ENCODE results near the gene B3GNT4.
A peak's percentile ranks its signal among the peaks of the same experiment; 100 is the strongest.
"Not testable (repeated sequence)": the region's sequence is repeated elsewhere in the genome, so short reads cannot be mapped to it uniquely, and the experiment has no call there.

The B3GNT4 gene

GRCh38 chr12:122203301-122204166 is at the start of gene B3GNT4:
B3GNT4 (plus strand) TSS chr12:122203709; CDS start chr12:122204619, 910 bp downstream.
- DNase-seq, result peak; percentile 7

GRCh38 chr12:122155705-122156104 is 47.8 kb upstream of the B3GNT4 start:
- DNase-seq, result no peak

- DNase-seq, result no peak
Measured at GRCh38 chr12:122158700-122159285, 44.7 kb upstream of the B3GNT4 start.

DNA sequence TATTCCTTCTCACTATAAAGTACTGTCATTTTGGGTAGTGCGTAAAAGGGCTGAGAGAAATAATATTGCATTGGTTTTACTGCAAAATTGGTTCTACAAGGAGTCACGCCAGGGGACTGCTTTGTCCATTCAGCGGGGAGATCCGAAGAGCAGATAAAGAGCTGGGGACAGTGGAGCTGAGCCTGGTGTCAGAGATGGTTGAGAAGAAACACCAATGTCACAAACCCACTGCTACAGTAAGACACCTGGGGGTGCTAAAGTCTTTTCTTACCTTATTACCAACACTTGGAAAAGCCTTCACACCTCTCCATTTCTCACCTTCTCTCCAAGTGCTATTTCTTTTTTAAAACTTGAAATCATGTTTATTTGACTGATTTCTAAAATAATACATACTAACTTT is 43.6 kb upstream of the B3GNT4 start:
- no peak for DNase-seq

DNA sequence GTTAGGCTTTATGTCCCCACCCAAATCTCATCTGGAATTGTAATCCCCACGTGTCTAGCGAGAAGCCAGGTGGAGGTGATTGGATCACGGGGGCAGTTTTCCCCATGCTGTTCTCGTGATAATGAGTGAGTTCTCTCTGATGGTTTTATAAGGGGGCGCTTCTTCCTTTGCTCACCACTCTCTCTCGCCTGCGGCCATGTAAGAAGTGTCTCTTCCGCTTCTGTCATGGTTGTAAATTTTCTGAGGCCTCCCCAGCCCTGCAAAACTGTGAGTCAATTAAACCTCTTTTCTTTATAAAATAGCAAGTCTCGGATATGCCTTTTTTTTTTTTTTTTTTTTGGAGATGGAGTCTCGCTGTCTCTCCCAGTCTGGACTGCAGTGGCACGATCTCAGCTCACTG is 42.7 kb upstream of the B3GNT4 start:
- no peak for DNase-seq

DNA sequence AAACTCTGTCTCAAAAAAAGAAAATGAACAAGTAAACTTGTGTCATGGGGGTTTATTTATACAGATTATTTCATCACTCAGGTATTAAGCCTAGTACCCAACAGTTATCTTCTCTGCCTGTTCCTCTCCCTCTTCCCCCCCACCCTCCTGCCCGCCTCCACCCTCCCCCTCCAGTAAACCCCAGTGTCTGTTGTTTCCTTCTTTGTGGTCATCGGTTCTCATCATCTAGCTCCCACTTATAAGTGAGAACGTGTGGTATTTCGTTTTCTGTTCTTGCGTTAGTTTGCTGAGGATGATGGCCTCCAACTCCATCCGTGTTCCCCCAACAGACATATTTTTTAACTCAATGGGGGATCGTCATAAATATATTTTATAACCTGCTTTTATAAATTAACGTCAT is 41.8 kb upstream of the B3GNT4 start:
- no peak for DNase-seq

DNA sequence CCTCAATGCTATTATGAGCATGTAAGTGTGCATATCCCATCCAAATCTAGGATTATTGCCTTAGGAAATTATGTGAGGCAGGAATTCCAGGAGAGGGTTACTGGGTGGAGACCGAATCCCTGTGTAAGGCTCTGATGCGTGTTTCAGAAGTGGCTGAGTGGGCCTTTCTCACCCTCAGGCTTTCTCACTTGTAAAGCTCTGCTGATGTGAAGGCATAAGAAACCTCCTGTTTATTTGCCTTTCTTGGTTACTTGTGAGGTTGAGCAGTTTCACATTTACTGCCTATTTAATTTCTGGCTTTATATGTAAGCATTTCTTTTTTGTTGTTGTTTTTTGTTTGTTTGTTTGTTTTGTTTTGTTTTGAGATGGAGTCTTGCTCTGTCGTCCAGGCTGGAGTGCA is 40.5 kb upstream of the B3GNT4 start:
- no peak for DNase-seq

DNA sequence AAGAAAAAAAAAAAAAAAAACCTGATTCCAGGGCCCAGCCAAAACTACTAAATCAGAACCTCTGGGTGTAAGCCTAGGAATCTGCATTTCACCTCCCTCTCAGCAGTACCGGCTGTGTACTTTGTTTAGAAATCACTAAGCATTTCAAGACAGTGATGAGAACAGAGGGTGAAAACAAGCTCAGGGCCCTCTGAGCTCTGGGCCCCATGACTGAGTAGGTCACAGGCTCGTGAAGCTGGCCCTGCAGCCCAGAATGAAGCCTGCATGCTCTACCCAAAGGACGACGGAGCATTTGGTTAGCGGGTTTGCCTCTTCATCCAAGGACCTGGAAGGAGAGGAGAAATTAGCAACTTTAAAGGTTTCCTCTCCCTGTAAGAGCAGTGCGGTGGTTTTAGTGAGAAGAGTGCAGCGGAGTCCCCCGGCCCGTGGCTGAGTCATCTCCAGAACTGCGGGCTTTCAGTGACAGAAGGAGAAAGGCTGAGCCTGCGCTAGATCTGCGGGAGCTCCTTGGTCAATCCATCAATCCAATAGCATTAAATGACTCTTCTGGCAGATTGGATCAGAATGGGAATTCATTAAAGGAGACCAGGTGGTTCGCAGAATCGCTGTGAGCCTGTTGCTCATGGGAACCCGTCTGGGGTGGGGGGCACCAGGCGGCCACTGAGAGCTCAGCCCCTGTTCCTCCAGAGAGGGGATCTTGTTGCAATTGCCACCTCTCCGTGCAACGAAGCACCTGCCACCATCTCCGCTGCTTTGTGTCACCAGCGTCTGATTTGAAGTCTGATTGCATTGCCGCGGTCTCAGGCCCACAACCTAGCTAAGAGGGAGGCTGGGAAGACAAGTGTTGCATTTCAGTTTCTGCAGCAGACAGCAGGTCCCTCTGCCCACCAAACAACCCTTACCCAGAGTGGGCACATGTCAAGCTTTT is 36.8 kb upstream of the B3GNT4 start:
- DNase-seq, result no peak

DNA sequence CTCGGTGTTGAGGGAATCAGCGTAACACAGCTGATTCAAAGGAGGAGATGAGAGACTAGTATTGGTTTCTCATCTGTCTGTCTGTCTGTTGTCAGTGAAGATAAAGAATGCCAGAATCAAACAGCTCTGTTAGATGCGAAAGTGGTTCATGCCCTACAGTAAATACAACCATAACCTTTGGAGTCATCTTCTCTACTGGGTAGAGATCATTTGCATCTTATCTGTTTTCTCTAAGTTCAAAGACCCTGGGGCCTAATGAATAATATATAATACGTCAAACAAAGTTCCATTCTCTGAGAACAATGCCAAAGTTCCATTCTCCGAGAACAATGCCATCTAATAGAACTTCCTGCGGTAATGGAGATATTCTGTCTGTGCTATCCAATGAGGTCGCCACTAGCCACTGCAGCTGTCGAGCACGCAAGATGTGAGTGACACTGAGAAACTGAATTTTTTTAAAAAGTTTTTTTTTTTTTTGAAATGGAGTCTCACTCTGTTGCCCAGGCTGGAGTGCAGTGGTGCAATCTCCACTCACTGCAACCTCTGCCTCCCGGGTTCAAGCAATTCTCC is 36.1 kb upstream of the B3GNT4 start:
- no peak for DNase-seq

- no peak for DNase-seq
Measured at GRCh38 chr12:122168492-122168891, 35.0 kb upstream of the B3GNT4 start.

GRCh38 chr12:122171399-122171798 is 32.1 kb upstream of the B3GNT4 start:
- DNase-seq, result no peak

DNA sequence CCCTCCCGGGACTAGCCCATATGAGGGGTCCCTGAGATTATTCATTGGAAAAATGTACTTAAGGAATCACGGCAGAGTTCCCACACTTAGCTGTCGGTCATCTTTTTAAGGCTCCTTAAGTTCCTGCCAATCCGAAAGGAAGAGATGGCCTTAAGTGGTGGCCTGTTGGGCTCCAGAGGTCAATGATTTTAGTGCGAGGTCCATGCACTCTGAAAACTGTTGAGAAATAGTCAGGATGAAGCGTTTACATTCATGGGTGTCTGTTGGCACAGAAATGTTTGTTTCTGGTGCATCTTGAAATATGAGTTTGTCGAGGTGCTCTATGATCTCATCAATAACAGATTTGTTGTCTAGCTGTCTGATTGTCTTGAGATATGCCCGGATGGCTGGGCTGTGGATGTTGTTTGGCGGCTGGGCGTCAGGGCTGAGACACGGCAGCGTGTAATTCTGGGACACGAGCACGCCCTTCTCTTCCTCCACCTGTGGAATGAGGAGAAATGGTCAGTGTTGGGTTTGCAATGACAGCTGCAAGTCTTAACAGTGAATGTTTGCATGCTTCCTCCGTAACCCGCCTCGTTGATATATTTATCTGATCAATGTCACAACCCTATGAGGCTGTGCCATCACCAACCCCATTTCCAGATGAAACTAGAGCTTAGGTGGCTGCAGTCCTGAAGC is 31.1 kb upstream of the B3GNT4 start:
- DNase-seq, result no peak

- no peak for DNase-seq
Measured at GRCh38 chr12:122174155-122174845, 29.2 kb upstream of the B3GNT4 start, which contains the start of gene IL31. IL31 (minus strand) TSS chr12:122174221; CDS start chr12:122174172, 49 bp downstream.

- not testable (repeated sequence) for DNase-seq
Measured at GRCh38 chr12:122176473-122176872, 27.0 kb upstream of the B3GNT4 start.

DNA sequence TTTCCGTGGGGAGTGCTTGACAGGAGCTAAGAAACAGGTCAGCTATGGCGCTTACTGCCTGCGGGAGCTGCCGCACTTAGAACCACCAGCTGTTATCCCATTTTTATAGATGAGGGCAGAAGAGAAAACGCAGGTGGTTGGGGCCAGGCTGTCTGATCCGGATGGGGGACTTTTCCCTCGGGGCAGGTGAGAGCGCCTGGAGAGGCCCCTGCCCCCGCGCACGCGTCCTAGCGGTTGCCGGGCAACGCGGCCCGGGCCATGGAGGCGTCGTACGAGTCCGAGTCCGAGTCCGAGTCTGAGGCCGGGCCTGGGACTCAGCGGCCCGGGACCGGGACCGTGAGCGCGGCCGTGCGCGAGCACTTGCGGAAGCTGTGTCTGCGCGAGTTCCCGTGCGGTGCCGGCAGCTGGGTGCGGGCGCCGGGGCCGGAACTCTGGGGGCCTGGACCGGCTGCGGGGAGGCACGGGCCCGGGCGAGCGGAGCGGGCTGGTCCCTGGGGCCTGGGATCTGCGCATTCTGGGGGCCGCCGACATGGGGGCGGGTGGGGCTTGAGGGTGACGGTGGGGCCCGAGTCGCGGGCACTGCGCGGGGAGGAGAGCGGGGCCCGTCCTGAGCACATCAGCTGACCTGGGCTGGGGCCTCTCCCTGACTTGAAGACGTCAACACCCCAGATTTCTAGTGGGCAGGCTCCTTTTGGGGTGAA is 20.5 kb upstream of the B3GNT4 start, which contains the start of gene LRRC43:
Gene LRRC43, plus strand, starts transcription at position 237 of the 701 bp plus-strand sequence. Its CDS starts 22 bp downstream, at position 259.
- no peak for DNase-seq

DNA sequence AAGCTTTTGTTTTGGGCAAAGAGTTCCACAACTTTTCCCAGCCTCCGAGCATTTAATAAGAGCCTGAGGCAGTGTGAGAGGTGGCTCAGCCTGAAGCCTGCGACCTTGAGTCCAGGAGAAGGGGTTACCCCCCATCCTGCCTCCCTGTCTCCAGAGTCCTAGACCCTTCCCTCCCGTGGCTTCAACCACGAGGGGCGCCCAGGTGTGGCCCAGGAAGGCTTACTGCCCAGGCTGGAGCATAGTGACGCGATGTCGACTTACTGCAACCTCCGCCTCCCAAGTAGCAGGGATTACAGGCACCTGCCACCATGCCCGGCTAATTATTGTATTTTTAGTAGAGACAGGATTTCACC is 19.9 kb upstream of the B3GNT4 start:
- no peak for DNase-seq

DNA sequence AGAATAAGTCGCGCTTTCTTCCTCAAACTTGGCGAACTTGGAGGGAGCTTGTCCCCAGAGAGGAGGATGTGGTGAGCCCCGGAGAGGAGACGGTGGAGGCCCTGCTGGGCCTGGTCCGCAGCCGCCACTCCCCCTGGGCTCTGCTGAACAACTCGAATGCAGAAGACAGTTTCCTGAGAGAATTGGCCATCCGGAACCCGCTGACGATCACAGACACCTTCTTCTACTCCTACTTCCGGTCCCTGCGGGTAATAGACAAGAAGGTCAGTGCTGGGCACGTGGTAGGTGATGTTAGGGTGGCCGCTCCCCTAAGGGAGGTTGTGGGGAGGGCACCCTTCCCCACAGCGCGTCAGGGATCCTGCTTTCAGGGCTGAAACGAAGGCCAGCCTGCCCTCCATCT is 19.0 kb upstream of the B3GNT4 start:
- DNase-seq, result no peak

- DNase-seq, result no peak
Measured at GRCh38 chr12:122185079-122185478, 18.4 kb upstream of the B3GNT4 start.

DNA sequence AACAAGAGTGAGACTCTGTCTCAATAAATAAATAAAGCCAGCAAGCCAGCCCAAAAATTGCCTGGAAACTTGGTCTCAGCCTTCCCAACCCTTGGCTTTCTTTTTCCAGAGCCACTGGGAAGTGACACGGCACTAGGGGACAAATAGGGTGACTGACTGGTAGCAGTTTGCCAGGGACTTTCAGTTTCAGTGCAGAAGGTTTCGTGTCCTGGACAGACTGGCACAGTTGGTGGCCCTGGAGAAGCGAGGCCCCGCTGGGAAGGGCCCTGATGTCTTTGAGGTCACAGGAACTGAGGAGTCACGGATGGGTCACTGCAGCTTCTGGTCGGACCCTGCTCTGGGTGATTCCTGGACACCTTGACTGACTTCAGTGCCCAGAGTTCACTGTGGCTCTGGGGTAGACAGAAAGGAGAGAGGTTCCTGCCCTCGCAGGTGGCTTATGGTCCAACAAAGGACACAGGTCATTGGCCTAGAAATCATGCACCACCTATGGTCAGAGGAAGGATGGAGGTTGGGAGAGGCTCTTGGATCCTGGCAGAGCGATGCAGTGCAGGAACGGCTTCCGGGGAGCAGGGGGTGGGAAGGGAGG is 17.9 kb upstream of the B3GNT4 start:
- DNase-seq, result no peak

- no peak for DNase-seq
Measured at GRCh38 chr12:122187466-122187865, 16.0 kb upstream of the B3GNT4 start.

Data from NCI-H446 treated with DMSO at 0.1 percent for 48 hours (cell line).